Activated CD8-positive, alpha-beta memory T cell treated with anti-CD3 and anti-CD28 coated beads, Interleukin-2, amount 50 U/mL, for 24 hours (primary cell): ENCODE results near the gene CARD11.
A peak's percentile ranks its signal among the peaks of the same experiment; 100 is the strongest.
"Not testable (repeated sequence)": the region's sequence is repeated elsewhere in the genome, so short reads cannot be mapped to it uniquely, and the experiment has no call there.

Experiments
- DNase-seq: peaks from one replicate; pipeline ENCODE4 v3.0.0-alpha.2; 2020; ENCODE audit errors: extremely low read depth

CARD11 gene

DNA sequence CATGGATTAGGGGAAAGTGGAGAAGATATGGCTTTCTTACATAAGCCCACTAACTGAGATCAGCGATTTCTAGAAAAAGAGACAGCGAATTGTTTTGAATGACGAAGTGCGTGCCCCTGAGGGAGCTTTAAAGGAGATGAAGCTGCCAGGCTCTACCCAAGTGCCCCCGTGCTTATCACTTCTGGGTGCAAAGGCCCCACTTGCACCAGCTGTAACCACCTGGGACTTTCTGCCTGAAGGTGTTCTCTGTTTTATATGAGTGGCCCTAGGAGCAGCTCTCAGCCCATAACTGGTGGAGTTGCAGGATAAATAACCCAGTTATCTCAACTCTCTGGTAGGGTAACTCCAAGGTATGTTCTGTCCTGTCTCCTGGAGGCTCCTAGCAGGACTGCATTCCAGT is 20.4 kb upstream of the CARD11 start:
- no peak for DNase-seq

DNA sequence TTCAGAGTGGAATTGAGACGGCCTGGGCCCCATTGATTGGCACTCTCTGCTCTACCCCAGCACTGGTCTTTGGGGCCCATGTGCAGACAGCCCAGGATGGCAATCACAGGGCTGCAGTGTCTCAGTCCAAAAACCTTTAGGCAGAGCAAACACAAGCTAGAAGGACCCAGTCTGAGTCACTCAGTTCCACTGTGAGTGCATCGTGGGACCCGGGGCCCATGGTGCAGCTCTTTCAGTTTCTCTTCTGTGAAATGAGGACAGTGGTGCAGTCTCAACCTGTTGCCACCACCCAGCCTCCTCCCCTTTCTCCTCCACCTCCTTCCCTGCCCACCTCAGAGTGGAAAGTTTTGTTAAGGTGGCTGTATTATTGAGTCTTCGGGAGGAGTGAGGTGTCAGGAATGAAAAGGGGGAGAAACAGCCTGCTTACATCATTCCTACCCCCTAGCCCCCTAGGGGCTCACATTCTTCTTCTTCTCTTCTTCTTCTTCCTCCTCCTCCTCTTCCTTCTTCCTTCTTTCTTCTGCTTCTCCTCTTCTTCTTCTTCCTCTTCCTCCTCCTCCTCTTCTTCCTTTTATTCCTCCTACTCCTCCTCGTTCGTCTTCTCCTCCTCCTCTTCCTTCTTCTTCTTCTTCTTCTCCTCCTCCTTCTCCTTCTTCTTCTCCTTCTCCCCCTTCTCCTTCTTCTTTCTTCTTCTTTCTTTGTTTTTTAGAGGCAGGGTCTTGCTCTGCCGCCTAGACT is 19.5 kb upstream of the CARD11 start:
- peak; percentile 61 for DNase-seq

DNA sequence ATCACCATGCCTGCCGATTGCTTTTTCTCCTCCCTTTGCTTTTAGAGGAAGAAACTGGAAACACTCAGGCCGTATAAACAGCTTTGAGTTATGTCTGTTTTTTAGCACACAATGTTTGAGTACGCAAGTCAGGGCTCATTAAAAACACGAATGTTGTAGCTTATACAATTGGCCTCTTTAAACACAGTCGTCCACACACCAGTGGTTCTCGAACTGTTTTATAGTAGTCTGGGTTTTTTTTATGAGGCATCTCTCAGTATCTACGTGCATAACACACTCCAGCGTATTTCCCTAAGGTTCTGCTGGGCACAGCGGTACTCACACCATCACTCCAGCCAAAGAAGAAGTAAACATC is 13.4 kb upstream of the CARD11 start:
- no peak for DNase-seq

DNA sequence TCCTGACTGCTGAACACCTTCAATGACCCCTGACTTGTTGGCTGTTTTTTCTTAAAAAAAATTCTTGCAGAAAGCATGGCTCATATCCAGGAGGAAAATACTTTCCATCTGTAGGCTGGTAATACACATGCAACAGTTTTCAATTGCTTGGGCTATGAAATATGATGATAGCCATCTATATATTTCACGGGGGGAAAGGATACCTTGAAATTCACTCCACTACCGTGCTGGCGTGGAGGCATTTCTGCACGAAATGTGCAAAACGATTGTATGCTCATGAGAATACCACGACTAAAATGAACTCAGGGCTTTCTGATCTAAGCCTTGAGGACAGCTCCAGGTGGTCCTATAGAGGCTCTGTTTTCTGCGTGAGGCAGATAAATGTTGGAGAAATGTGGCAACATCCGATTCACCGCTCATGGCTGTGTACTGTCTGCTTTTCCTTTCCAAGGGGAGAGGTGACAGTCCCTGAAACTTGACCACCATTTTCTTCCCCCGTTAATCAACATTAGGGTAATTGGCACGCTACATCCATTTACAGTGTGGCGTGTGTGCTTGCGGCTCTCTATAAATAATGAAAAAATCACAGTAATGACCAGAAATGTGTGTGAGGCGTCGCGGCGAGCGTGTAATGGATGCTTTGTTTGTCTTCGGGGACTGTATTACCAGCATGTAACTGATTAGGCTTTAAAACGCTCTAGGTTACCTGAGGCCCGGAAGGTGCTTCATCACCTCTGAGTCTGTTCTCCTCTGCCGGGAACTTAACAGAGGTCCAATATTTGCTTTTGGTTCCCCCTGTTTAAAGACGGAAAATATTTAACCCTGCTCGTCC is 12.8 kb upstream of the CARD11 start:
- DNase-seq: no peak

DNA sequence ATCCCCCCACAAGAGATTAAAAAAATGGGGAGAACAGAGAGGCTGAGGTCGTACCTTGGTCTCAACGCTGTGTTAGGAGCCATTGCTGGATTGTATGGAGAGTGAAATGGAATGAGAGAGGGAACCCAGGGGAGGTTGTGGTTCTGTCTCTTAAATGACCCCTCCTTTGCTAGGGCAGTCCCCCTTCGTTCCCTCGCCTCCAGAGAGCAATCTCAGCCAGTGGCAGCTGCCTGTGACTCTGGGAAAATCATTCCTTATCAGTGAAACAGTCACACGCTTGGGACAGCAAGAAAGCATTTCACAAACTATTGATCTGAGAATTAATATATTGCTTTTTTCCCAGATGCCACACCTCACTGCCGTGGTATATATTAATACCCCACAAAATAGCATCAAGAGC is 12.0 kb upstream of the CARD11 start:
- no peak for DNase-seq

GRCh38 chr7:3042861-3043489 is 692 bp downstream of the CARD11 start:
- DNase-seq: no peak

GRCh38 chr7:3041986-3042675 is 1.5 kb downstream of the CARD11 start:
- DNase-seq: no peak

GRCh38 chr7:3039787-3040186 is 3.9 kb downstream of the CARD11 start:
- no peak for DNase-seq

GRCh38 chr7:3038011-3038410 is 5.7 kb downstream of the CARD11 start:
- DNase-seq: not testable (repeated sequence)

GRCh38 chr7:3037259-3037658 is 6.4 kb downstream of the CARD11 start:
- DNase-seq: no peak

DNA sequence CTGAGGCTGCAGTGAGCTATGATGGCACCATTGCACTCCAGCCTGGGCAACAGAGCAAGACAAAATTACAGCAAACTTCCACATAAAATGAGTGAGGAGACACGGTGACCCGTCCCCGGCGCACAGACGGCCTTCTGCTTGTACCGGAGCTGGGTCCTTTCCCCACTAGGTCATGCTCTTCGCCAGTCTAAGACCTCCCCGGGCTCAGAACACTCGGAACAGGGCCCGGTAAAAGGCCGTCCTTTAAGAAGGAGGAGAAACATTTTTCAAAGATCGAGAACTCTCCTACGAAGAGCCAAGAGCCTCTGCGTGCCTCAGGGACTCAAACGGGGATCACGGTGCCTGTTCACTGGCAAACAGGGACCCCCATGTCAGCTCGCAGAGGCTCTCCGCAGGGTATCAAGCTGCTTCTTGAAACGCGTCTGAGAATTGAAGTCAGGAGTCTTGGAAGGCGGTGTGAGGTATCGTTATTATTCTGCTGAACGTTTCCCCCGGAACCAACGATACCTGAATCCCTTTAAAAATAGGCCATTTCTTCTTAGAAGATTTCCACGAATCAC is 9.0 kb downstream of the CARD11 start:
- no peak for DNase-seq

DNA sequence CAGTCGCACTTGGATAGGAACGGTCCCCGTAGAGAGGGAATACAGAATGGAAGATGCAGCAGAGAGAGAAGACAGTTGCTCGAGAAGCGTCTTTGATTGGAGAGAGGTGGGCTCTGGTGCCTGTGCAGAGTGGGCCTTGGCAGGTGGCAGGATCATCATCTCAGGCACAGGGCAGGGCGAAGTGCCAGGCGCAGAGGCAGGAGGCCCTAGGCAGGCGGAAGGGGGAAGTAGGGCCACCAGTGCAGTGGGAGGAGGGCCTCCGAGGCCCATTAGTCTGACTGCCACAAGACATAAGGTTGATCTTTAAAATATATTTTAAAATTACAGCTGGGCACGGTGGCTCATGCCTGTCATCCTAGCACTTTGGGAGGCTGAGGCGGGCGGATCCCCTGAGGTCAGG is 10.1 kb downstream of the CARD11 start:
- DNase-seq: no peak

- no peak for DNase-seq
Observed at GRCh38 chr7:3033136-3033535, 10.5 kb downstream of the CARD11 start.

GRCh38 chr7:3032256-3032655 is 11.4 kb downstream of the CARD11 start:
- DNase-seq: no peak

DNA sequence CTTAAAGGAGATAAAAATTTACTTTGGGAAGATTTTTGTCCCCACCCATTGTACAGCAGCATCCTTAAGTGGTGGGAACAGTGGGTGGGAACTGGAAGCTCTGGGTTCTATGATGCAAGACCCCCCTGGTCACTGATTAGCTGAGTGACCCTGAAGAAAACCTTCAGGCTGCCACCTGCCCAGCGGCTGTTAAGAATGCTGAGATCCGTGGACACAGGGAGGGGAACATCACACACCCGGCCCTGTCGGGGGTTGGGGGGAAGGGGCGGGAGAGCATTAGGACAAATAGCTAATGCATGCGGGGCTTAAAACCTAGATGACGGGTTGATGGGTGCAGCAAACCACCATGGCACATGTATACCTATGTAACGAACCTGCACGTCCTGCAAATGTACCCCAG is 14.5 kb downstream of the CARD11 start:
- DNase-seq: no peak

- no peak for DNase-seq
Observed at GRCh38 chr7:3028758-3029093, 14.9 kb downstream of the CARD11 start.

- DNase-seq: no peak
Observed at GRCh38 chr7:3028071-3028757, 15.5 kb downstream of the CARD11 start.

- DNase-seq: no peak
Observed at GRCh38 chr7:3027005-3027845, 16.4 kb downstream of the CARD11 start.

GRCh38 chr7:3025616-3026015 is 18.1 kb downstream of the CARD11 start:
- no peak for DNase-seq

GRCh38 chr7:3021825-3022224 is 21.8 kb downstream of the CARD11 start:
- no peak for DNase-seq

DNA sequence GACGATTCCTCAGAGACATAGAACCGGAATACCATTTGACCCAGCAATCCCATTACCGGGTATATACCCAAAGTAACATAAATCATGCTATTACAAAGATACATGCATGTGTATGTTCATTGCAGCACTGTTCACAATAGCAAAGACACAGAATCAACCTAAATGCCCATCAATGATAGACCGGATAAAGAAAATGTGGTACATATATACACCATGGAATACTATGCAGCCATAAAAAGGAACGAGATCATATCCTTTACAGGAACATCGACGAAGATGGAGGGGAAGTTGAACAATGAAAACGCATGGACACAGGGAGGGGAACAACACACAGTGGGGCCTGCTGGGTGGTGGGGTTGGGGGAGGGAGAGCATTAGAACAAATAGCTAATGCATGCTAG is 22.4 kb downstream of the CARD11 start:
- DNase-seq: not testable (repeated sequence)
